ENCODE data around the gene MEX3D. TPM values are rescaled to one million over a fixed set of nuclear protein-coding genes. Genes with fewer than 3 reads are reported as not detected.
A peak's percentile ranks its signal among the peaks of the same experiment; 100 is the strongest.

The MEX3D gene
- total RNA-seq, 6 experiments from 2014 or later = 6.7 to 16.6 (median 10.3) TPM

GRCh38 chr19:1518471-1518870 is 49.7 kb downstream of the MEX3D start:
- Histone ChIP-seq H3K27me3 (no peaks in the 10 kb centered on the region), H3K4me3 (no peak overlapping the region), H3K27ac (no peak overlapping the region), H3K9me3 (no peaks in the 10 kb centered on the region), H3K36me3 (no peaks in the 10 kb centered on the region), H3K4me1 (peaks cover 0 to 2% (median 0%) of the 10 kb centered on the region in 4 donors)
- no peak for DNase-seq
- ATAC-seq = no peak
- no peak for TF ChIP-seq CTCF (IDR thresholded peaks at IDR 0.05)
- TF ChIP-seq POLR2A (IDR thresholded peaks at IDR 0.05) = no peak
- WGBS (ENCODE audit: insufficient coverage, low coverage, low lambda C conversion rate, missing lambda C conversion rate) = no CpG with 5 or more reads among the region's 4 CpGs
- intact Hi-C loops (cut with DNase I) = loop anchor here (10.0 kb wide), 2 partner anchors 64 to 74 kb away; partner anchors contain the start of gene APC2 (in 1 of the 2)

GRCh38 chr19:1516395-1516753 is 51.8 kb downstream of the MEX3D start:
- DNase-seq (no peak), ATAC-seq (no peak)
- peaks cover 0 to 7% (median 0%) of the 10 kb centered on the region in 4 donors for H3K4me1 ChIP-seq
- intact Hi-C loops (cut with DNase I) = loop anchor here (10.0 kb wide), 2 partner anchors 62 to 72 kb away; partner anchors contain the start of gene APC2 (in 1 of the 2)
- TF ChIP-seq CTCF (IDR thresholded peaks at IDR 0.05) (no peak), POLR2A (IDR thresholded peaks at IDR 0.05) (no peak)
- no peaks in the 10 kb centered on the region for H3K36me3 ChIP-seq
- no peaks in the 10 kb centered on the region for H3K9me3 ChIP-seq
- H3K27ac ChIP-seq = no peak overlapping the region
- no peak overlapping the region for H3K4me3 ChIP-seq
- WGBS (ENCODE audit: insufficient coverage, low coverage, low lambda C conversion rate, missing lambda C conversion rate) = 70% methylated on average over 6 of the region's 8 CpGs
- no peaks in the 10 kb centered on the region for H3K27me3 ChIP-seq

GRCh38 chr19:1514986-1515721 is 53.0 kb downstream of the MEX3D start:
- H3K9me3 ChIP-seq = no peaks in the 10 kb centered on the region
- WGBS (ENCODE audit: insufficient coverage, low coverage, low lambda C conversion rate, missing lambda C conversion rate) = 69% methylated on average over 6 of the region's 14 CpGs

GRCh38 chr19:1514295-1514661 is 53.8 kb downstream of the MEX3D start:
- H3K9me3 ChIP-seq = no peaks in the 10 kb centered on the region
- intact Hi-C loops (cut with DNase I) = loop anchor here (10.0 kb wide), 2 partner anchors 59 to 69 kb away; partner anchors contain the start of gene APC2 (in 1 of the 2)
- WGBS (ENCODE audit: insufficient coverage, low coverage, low lambda C conversion rate, missing lambda C conversion rate) = 75% methylated on average over 2 of the region's 10 CpGs

More at GRCh38 chr19:1514986-1515721, 53.0 kb downstream of the MEX3D start:
- Histone ChIP-seq H3K27me3 (no peaks in the 10 kb centered on the region), H3K4me3 (no peak overlapping the region), H3K4me1 (peaks cover 0 to 7% (median 0%) of the 10 kb centered on the region in 4 donors), H3K36me3 (no peaks in the 10 kb centered on the region), H3K27ac (no peak overlapping the region)
- DNase-seq (peak in 1 of 3 donors; percentile 32), ATAC-seq (no peak)
- TF ChIP-seq POLR2A (IDR thresholded peaks at IDR 0.05) = no peak
- TF ChIP-seq CTCF (IDR thresholded peaks at IDR 0.05) = no peak
- intact Hi-C loops (cut with DNase I) = loop anchor here (10.0 kb wide), 2 partner anchors 60 to 70 kb away; partner anchors contain the start of gene APC2 (in 1 of the 2)

More at GRCh38 chr19:1514295-1514661, 53.8 kb downstream of the MEX3D start:
- Histone ChIP-seq H3K4me1 (peaks cover 0 to 7% (median 0%) of the 10 kb centered on the region in 4 donors), H3K27me3 (no peaks in the 10 kb centered on the region), H3K4me3 (no peak overlapping the region), H3K27ac (no peak overlapping the region), H3K36me3 (no peaks in the 10 kb centered on the region)
- DNase-seq (peak in 1 of 3 donors; percentile 37), ATAC-seq (no peak)
- no peak for TF ChIP-seq POLR2A (IDR thresholded peaks at IDR 0.05)

Data from right lobe of liver (tissue), 6 donors.